ENCODE measurements around the gene RFNG.

- TF ChIP-seq CTCF (IDR thresholded peaks at IDR 0.05) (no peak), ZFX (IDR thresholded peaks at IDR 0.05; ENCODE audit: borderline replicate concordance) (no peak)
Observed at GRCh38 chr17:82054351-82055022, 2.9 kb upstream of the RFNG start.
